ENCODE data around the gene MANBA.

Gene MANBA

DNA sequence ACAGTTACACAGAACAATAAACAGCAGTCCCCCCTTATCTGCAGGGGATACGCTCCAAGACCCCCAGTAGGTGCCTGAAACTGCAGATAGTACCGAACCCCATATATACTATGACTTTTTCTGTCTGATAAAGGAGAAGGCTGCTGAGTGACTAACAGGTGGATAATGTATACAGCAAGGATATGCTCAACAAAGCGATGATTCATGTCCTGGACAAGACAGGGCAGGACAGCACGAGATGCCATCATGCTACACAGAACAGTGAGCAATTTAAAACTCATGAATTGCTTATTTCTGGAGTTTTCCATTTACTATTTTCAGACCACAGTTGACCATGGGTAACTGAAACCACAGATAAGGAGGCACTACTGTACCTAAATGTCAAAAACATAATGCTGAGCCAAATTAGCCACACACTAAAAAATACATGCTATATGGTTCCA lies 76.1 kb downstream of the MANBA start:
- Histone ChIP-seq H4K20me1 (ENCODE audit: insufficient read depth) (no peaks in the 10 kb centered on the region), H3K4me1 (ENCODE audit: low read depth, poor library complexity, severe bottlenecking) (peaks cover 19% of the 10 kb centered on the region), H3K79me2 (ENCODE audit: insufficient read depth, low read depth) (no peaks in the 10 kb centered on the region), H3K36me3 (ENCODE audit: insufficient read depth) (no peaks in the 10 kb centered on the region), H2AFZ (ENCODE audit: low read depth) (no peak overlapping the region), H3K9ac (no peak overlapping the region), H3K27ac (no peak overlapping the region), H3K27me3 (ENCODE audit: insufficient read depth, low read depth) (no peaks in the 10 kb centered on the region), H3K4me3 (IDR thresholded peaks at IDR 0.05; ENCODE audit: insufficient read depth, low read depth, low read length) (no peak overlapping the region), H3K4me2 (peak overlapping the region; percentile 18; the same call in 1 of the 2 replicates)
- TF ChIP-seq, protein P1, sequence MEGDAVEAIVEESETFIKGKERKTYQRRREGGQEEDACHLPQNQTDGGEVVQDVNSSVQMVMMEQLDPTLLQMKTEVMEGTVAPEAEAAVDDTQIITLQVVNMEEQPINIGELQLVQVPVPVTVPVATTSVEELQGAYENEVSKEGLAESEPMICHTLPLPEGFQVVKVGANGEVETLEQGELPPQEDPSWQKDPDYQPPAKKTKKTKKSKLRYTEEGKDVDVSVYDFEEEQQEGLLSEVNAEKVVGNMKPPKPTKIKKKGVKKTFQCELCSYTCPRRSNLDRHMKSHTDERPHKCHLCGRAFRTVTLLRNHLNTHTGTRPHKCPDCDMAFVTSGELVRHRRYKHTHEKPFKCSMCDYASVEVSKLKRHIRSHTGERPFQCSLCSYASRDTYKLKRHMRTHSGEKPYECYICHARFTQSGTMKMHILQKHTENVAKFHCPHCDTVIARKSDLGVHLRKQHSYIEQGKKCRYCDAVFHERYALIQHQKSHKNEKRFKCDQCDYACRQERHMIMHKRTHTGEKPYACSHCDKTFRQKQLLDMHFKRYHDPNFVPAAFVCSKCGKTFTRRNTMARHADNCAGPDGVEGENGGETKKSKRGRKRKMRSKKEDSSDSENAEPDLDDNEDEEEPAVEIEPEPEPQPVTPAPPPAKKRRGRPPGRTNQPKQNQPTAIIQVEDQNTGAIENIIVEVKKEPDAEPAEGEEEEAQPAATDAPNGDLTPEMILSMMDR (conservative IDR thresholded peaks at IDR 0.05; ENCODE audit: low read depth, low read length) = no peak

DNA sequence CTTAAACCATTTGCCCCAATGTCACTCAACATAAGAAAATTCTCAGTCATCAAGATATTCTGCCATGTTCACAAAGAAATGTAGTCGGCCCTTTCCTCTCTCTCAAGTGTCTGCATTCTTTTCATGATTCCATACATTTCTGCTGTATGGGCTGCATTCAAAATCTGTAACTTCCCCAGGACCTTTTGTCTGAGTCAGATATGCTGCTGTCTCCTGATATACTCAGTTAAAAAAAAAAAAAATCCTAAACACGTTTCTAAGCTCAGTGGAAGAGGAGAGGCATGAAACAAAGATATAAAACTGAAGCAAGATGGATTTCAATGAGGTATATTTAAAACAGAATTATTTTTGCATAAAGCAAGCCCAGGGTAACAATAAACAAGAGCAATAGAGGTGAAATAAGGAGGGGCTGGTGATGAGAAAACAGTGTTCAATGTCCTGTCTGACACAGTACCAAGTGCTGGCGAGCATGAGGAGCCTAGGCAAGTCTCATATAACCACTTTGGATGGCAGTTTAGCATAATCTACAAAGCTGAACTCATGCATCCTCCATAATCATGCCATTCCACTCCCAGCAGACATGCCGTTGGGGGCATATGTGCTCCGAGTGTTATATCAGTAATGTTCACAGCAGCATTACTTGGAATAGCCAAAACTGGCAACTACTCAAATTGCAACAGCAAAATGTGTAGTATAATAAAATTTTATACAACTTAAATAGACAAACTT lies 76.7 kb downstream of the MANBA start:
- H3K79me2 ChIP-seq (ENCODE audit: insufficient read depth, low read depth) = no peaks in the 10 kb centered on the region
- H3K27ac ChIP-seq = no peak overlapping the region
- no peaks in the 10 kb centered on the region for H3K27me3 ChIP-seq (ENCODE audit: insufficient read depth, low read depth)
- no peak overlapping the region for H3K4me3 ChIP-seq (IDR thresholded peaks at IDR 0.05; ENCODE audit: insufficient read depth, low read depth, low read length)
- H3K4me1 ChIP-seq (ENCODE audit: low read depth, poor library complexity, severe bottlenecking) = peaks cover 19% of the 10 kb centered on the region
- H3K9ac ChIP-seq = no peak overlapping the region
- H4K20me1 ChIP-seq (ENCODE audit: insufficient read depth) = no peaks in the 10 kb centered on the region
- no peak overlapping the region for H2AFZ ChIP-seq (ENCODE audit: low read depth)
- H3K4me2 ChIP-seq = peak overlapping the region; percentile 18; the same call in 1 of the 2 replicates
- TF ChIP-seq, protein P1 (conservative IDR thresholded peaks at IDR 0.05; ENCODE audit: low read depth, low read length) = no peak
- H3K36me3 ChIP-seq (ENCODE audit: insufficient read depth) = no peaks in the 10 kb centered on the region

DNA sequence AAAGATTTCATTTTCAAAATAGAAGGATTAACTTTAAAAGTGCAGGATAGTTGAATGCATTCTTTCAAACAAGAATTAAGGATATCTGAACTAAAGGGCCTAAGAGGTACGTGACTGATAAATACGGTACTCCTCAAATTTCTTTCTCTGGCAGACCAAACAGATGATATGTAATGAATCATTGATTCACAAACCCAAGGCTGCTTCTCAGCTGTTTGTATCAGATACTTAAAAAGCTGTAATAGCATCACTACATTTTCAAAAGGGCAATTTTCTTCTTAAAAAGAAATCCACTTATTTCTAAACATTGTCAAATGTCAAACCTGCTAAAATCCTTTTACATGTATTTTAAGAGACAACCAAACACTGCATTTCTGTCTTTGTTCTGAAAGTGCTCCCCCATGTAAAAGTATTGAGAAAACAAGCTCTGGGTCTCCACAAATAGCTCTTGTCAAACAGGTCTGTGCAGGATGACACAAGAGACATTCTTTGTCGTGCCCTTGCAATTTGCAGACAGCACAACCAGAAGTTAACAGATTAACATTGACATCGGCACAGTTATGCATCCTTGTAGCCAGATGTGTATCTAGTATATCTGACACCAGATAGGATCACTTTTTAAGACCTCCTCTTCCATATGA lies 82.0 kb downstream of the MANBA start:
- no peak overlapping the region for H3K4me2 ChIP-seq
- H3K27ac ChIP-seq = no peak overlapping the region
- TF ChIP-seq, protein P1 (conservative IDR thresholded peaks at IDR 0.05; ENCODE audit: low read depth, low read length) = no peak

DNA sequence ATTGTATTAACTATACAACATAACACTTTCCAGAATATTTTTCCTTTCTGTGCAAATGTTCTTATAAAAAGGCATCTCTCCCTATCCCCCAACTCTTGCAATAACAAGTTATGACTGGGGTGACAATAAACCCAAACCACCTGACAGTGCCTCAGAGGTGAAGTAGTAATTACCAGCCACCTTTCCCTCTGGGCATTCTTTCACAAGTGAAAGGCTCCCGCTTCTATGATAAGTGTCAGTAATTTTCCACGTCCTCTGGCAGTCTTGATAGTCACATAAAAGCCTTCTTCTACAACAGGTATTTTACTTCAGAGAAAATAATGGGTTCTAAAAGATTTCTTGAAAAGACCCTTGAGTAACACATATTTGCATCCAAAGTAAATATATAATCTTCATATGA lies 82.7 kb downstream of the MANBA start:
- H3K4me3 ChIP-seq (IDR thresholded peaks at IDR 0.05; ENCODE audit: insufficient read depth, low read depth, low read length) = no peak overlapping the region
- H3K4me1 ChIP-seq (ENCODE audit: low read depth, poor library complexity, severe bottlenecking) = no peaks in the 10 kb centered on the region
- no peak overlapping the region for H2AFZ ChIP-seq (ENCODE audit: low read depth)
- no peaks in the 10 kb centered on the region for H3K27me3 ChIP-seq (ENCODE audit: insufficient read depth, low read depth)
- H3K9ac ChIP-seq = no peak overlapping the region
- no peak overlapping the region for H3K27ac ChIP-seq
- H3K4me2 ChIP-seq = no peak overlapping the region
- no peaks in the 10 kb centered on the region for H4K20me1 ChIP-seq (ENCODE audit: insufficient read depth)
- H3K79me2 ChIP-seq (ENCODE audit: insufficient read depth, low read depth) = no peaks in the 10 kb centered on the region
- H3K36me3 ChIP-seq (ENCODE audit: insufficient read depth) = no peaks in the 10 kb centered on the region
- TF ChIP-seq, protein P1 (conservative IDR thresholded peaks at IDR 0.05; ENCODE audit: low read depth, low read length) = no peak

More for the DNA sequence above, 82.0 kb downstream of the MANBA start:
- Histone ChIP-seq H3K36me3 (ENCODE audit: insufficient read depth) (no peaks in the 10 kb centered on the region), H3K27me3 (ENCODE audit: insufficient read depth, low read depth) (no peaks in the 10 kb centered on the region), H2AFZ (ENCODE audit: low read depth) (no peak overlapping the region), H4K20me1 (ENCODE audit: insufficient read depth) (no peaks in the 10 kb centered on the region), H3K4me3 (IDR thresholded peaks at IDR 0.05; ENCODE audit: insufficient read depth, low read depth, low read length) (no peak overlapping the region), H3K9ac (no peak overlapping the region), H3K4me1 (ENCODE audit: low read depth, poor library complexity, severe bottlenecking) (peaks cover 1% of the 10 kb centered on the region), H3K79me2 (ENCODE audit: insufficient read depth, low read depth) (no peaks in the 10 kb centered on the region)
